ENCODE measurements around the gene UCHL3. TPM values are rescaled to one million over a fixed set of nuclear protein-coding genes. Genes with fewer than 3 reads are reported as not detected.

The UCHL3 gene
- total RNA-seq, 1 experiment from 2014 or later: 54.7 TPM

GRCh38 chr13:75645141-75645540 is 95.5 kb downstream of the UCHL3 start:
- H3K36me3 ChIP-seq (ENCODE audit: insufficient read depth, low read length, poor library complexity, severe bottlenecking): no peaks in the 10 kb centered on the region
- BruUV-seq (replicated peaks): no TSS peak

GRCh38 chr13:75647126-75647784 is 97.7 kb downstream of the UCHL3 start:
- Histone ChIP-seq H3K4me3 (ENCODE audit: low read depth, low read length, poor library complexity, severe bottlenecking) (no peak overlapping the region), H3K27ac (ENCODE audit: low read depth, low read length, poor library complexity, severe bottlenecking) (no peak overlapping the region), H3K4me1 (ENCODE audit: insufficient read depth, low read length, poor library complexity, severe bottlenecking) (no peaks in the 10 kb centered on the region), H3K9me3 (ENCODE audit: low read depth, low read length, poor library complexity, severe bottlenecking) (no peaks in the 10 kb centered on the region), H3K36me3 (ENCODE audit: insufficient read depth, low read length, poor library complexity, severe bottlenecking) (no peaks in the 10 kb centered on the region), H3K27me3 (replicated peaks; ENCODE audit: insufficient read depth, low read depth, low read length, poor library complexity) (no peaks in the 10 kb centered on the region)
- no TSS peak for BruUV-seq (replicated peaks)
- ChIA-PET POLR2A (ENCODE audit: low non-redundant PET) (no interaction called here), CTCF (no interaction called here)
- no peak for TF ChIP-seq EZH2 (IDR thresholded peaks at IDR 0.05; ENCODE audit: borderline replicate concordance, low read depth, low read length, poor library complexity, severe bottlenecking)
- TF ChIP-seq CTCF (conservative IDR thresholded peaks at IDR 0.05; ENCODE audit: low read depth, low read length): no peak
- intact Hi-C loops (cut with micrococcal nuclease; ENCODE audit: unreplicated experiment): no loop called here
- no peak for DNase-seq (ENCODE audit: low spot score)

More at GRCh38 chr13:75645141-75645540, 95.5 kb downstream of the UCHL3 start:
- H3K27me3 ChIP-seq (replicated peaks; ENCODE audit: insufficient read depth, low read depth, low read length, poor library complexity): no peaks in the 10 kb centered on the region
- no peak overlapping the region for H3K27ac ChIP-seq (ENCODE audit: low read depth, low read length, poor library complexity, severe bottlenecking)
- no peak overlapping the region for H3K4me3 ChIP-seq (ENCODE audit: low read depth, low read length, poor library complexity, severe bottlenecking)
- TF ChIP-seq EZH2 (IDR thresholded peaks at IDR 0.05; ENCODE audit: borderline replicate concordance, low read depth, low read length, poor library complexity, severe bottlenecking) (no peak), CTCF (conservative IDR thresholded peaks at IDR 0.05; ENCODE audit: low read depth, low read length) (no peak)
- POLR2A ChIA-PET (ENCODE audit: low non-redundant PET): no interaction called here
- no peaks in the 10 kb centered on the region for H3K9me3 ChIP-seq (ENCODE audit: low read depth, low read length, poor library complexity, severe bottlenecking)
- intact Hi-C loops (cut with micrococcal nuclease; ENCODE audit: unreplicated experiment): no loop called here
- CTCF ChIA-PET: no interaction called here
- H3K4me1 ChIP-seq (ENCODE audit: insufficient read depth, low read length, poor library complexity, severe bottlenecking): no peaks in the 10 kb centered on the region
- DNase-seq (ENCODE audit: low spot score): no peak

- H3K36me3 ChIP-seq (ENCODE audit: insufficient read depth, low read length, poor library complexity, severe bottlenecking): no peaks in the 10 kb centered on the region
- no peak for TF ChIP-seq CTCF (conservative IDR thresholded peaks at IDR 0.05; ENCODE audit: low read depth, low read length)
- no peak for TF ChIP-seq EZH2 (IDR thresholded peaks at IDR 0.05; ENCODE audit: borderline replicate concordance, low read depth, low read length, poor library complexity, severe bottlenecking)
- no TSS peak for BruUV-seq (replicated peaks)
- no peaks in the 10 kb centered on the region for H3K9me3 ChIP-seq (ENCODE audit: low read depth, low read length, poor library complexity, severe bottlenecking)
- no peak for DNase-seq (ENCODE audit: low spot score)
- no peaks in the 10 kb centered on the region for H3K4me1 ChIP-seq (ENCODE audit: insufficient read depth, low read length, poor library complexity, severe bottlenecking)
- no peaks in the 10 kb centered on the region for H3K27me3 ChIP-seq (replicated peaks; ENCODE audit: insufficient read depth, low read depth, low read length, poor library complexity)
- POLR2A ChIA-PET (ENCODE audit: low non-redundant PET): no interaction called here
- CTCF ChIA-PET: no interaction called here
- H3K4me3 ChIP-seq (ENCODE audit: low read depth, low read length, poor library complexity, severe bottlenecking): no peak overlapping the region
- intact Hi-C loops (cut with micrococcal nuclease; ENCODE audit: unreplicated experiment): no loop called here
- H3K27ac ChIP-seq (ENCODE audit: low read depth, low read length, poor library complexity, severe bottlenecking): no peak overlapping the region
These were observed 98.9 kb downstream of the UCHL3 start for GRCh38 chr13:75648446-75648845.
